ENCODE results near the gene BEND7.

DNA sequence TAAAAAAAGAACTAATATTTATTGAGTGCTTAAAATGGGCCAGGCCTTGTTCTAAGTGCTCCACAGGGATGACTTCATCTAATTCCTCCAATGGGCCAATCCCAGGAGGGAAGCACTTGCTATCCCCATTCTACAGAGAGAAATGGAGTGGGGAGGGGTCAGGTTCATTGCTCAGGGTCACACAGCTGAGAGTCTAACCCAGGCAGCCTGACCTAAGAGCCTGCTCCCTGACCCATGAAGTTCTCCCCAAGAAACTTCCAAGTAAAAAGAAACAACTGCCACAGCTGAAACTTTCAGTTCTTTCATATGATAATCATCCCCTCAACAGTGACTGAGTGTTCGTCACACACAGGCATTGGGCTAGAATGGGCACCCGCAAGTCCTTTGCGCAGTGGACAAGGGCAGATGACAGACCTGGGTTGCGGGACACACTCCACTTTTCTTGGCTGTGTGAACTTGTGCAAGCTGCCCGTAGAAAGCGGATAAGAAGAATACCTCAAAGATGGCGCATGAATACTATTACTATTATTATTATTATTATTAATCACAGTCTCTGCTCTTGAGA is 39.7 kb downstream of the BEND7 start:
- TF ChIP-seq, protein P1, sequence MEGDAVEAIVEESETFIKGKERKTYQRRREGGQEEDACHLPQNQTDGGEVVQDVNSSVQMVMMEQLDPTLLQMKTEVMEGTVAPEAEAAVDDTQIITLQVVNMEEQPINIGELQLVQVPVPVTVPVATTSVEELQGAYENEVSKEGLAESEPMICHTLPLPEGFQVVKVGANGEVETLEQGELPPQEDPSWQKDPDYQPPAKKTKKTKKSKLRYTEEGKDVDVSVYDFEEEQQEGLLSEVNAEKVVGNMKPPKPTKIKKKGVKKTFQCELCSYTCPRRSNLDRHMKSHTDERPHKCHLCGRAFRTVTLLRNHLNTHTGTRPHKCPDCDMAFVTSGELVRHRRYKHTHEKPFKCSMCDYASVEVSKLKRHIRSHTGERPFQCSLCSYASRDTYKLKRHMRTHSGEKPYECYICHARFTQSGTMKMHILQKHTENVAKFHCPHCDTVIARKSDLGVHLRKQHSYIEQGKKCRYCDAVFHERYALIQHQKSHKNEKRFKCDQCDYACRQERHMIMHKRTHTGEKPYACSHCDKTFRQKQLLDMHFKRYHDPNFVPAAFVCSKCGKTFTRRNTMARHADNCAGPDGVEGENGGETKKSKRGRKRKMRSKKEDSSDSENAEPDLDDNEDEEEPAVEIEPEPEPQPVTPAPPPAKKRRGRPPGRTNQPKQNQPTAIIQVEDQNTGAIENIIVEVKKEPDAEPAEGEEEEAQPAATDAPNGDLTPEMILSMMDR (IDR thresholded peaks at IDR 0.05): no peak
- no peak for TF ChIP-seq POLR2A (IDR thresholded peaks at IDR 0.05; ENCODE audit: low read depth)
- TF ChIP-seq EP300 (IDR thresholded peaks at IDR 0.05): no peak
- no peak for TF ChIP-seq POLR2AphosphoS5 (IDR thresholded peaks at IDR 0.05)
